ENCODE results near the gene SLC17A7. TPM values are rescaled to one million over a fixed set of nuclear protein-coding genes. Genes with fewer than 3 reads are reported as not detected.

SLC17A7 gene
- total and polyA plus RNA-seq, 4 donors: 0.15 to 4.7 (median 0.75) TPM

Other genes with a start within 250 kb of the SLC17A7 start
- 1 to 10 TPM; 3.0 to 4.6 TPM for gene SLC6A16, start 116.3 kb downstream of the SLC17A7 start, total RNA-seq
- 10 to 100 TPM in 1 of 2 donors, 1 to 10 TPM in 1; 2.4 to 12.9 TPM for gene SLC6A16, start 116.3 kb downstream of the SLC17A7 start, polyA plus RNA-seq
- 10 to 100 TPM; 18.3 to 40.1 TPM for gene CD37, start 106.1 kb downstream of the SLC17A7 start, total RNA-seq
- gene CD37, start 106.1 kb downstream of the SLC17A7 start, polyA plus RNA-seq: 10 to 100 TPM in 1 of 2 donors, 1 to 10 TPM in 1; 5.2 to 10.8 TPM
- gene TEAD2, start 79.1 kb downstream of the SLC17A7 start, total RNA-seq: 10 to 100 TPM; 41.3 to 48.8 TPM
- 10 to 100 TPM; 17.7 to 43.3 TPM for gene TEAD2, start 79.1 kb downstream of the SLC17A7 start, polyA plus RNA-seq
- gene DKKL1, start 77.7 kb downstream of the SLC17A7 start, total RNA-seq: under 1 TPM in 1 of 2 donors, not detected in 1; 0.69 TPM
- gene DKKL1, start 77.7 kb downstream of the SLC17A7 start, polyA plus RNA-seq: not detected
- gene KASH5, start 53.3 kb downstream of the SLC17A7 start, total RNA-seq: not detected
- gene KASH5, start 53.3 kb downstream of the SLC17A7 start, polyA plus RNA-seq: not detected
- not detected for gene PTH2, start 18.1 kb downstream of the SLC17A7 start, total RNA-seq
- gene PTH2, start 18.1 kb downstream of the SLC17A7 start, polyA plus RNA-seq: not detected
- gene GFY, start 16.1 kb downstream of the SLC17A7 start, total RNA-seq: not detected
- not detected for gene GFY, start 16.1 kb downstream of the SLC17A7 start, polyA plus RNA-seq
- gene PIH1D1, start 10.3 kb upstream of the SLC17A7 start, total RNA-seq: 10 to 100 TPM; 45.0 to 74.7 TPM
- gene PIH1D1, start 10.3 kb upstream of the SLC17A7 start, polyA plus RNA-seq: 100 to 1,000 TPM in 1 of 2 donors, 10 to 100 TPM in 1; 53.7 to 124 TPM
- 10 to 100 TPM; 17.1 to 23.7 TPM for gene ALDH16A1, start 11.7 kb upstream of the SLC17A7 start, total RNA-seq
- gene ALDH16A1, start 11.7 kb upstream of the SLC17A7 start, polyA plus RNA-seq: 10 to 100 TPM in 1 of 2 donors, 1 to 10 TPM in 1; 4.8 to 62.4 TPM
- gene FLT3LG, start 32.7 kb upstream of the SLC17A7 start, total RNA-seq: 10 to 100 TPM in 1 of 2 donors, 1 to 10 TPM in 1; 6.3 to 17.6 TPM
- gene FLT3LG, start 32.7 kb upstream of the SLC17A7 start, polyA plus RNA-seq: 10 to 100 TPM; 15.9 to 36.0 TPM
- gene RPL13A, start 46.1 kb upstream of the SLC17A7 start, total RNA-seq: 1,000 to 10,000 TPM; 1,716 to 1,917 TPM
- gene RPL13A, start 46.1 kb upstream of the SLC17A7 start, polyA plus RNA-seq: 1,000 to 10,000 TPM; 3,431 to 4,797 TPM
- 1,000 to 10,000 TPM; 1,366 to 1,509 TPM for gene RPS11, start 54.9 kb upstream of the SLC17A7 start, total RNA-seq
- 1,000 to 10,000 TPM; 4,943 to 7,722 TPM for gene RPS11, start 54.9 kb upstream of the SLC17A7 start, polyA plus RNA-seq
- 100 to 1,000 TPM; 204 to 287 TPM for gene FCGRT, start 71.1 kb upstream of the SLC17A7 start, total RNA-seq
- 100 to 1,000 TPM; 146 to 162 TPM for gene FCGRT, start 71.1 kb upstream of the SLC17A7 start, polyA plus RNA-seq
- gene RCN3, start 86.5 kb upstream of the SLC17A7 start, total RNA-seq: 10 to 100 TPM; 82.6 to 90.2 TPM
- gene RCN3, start 86.5 kb upstream of the SLC17A7 start, polyA plus RNA-seq: 100 to 1,000 TPM in 1 of 2 donors, 10 to 100 TPM in 1; 50.5 to 165 TPM
- 10 to 100 TPM; 38.8 to 40.5 TPM for gene NOSIP, start 139.0 kb upstream of the SLC17A7 start, total RNA-seq
- 100 to 1,000 TPM in 1 of 2 donors, 10 to 100 TPM in 1; 52.5 to 135 TPM for gene NOSIP, start 139.0 kb upstream of the SLC17A7 start, polyA plus RNA-seq
- gene PRRG2, start 139.8 kb upstream of the SLC17A7 start, total RNA-seq: 1 to 10 TPM in 1 of 2 donors, under 1 TPM in 1; 0.49 to 1.2 TPM
- gene PRRG2, start 139.8 kb upstream of the SLC17A7 start, polyA plus RNA-seq: 1 to 10 TPM in 1 of 2 donors, not detected in 1; 4.1 TPM
- 10 to 100 TPM; 20.2 to 31.3 TPM for gene PRR12, start 149.7 kb upstream of the SLC17A7 start, total RNA-seq
- 10 to 100 TPM in 1 of 2 donors, 1 to 10 TPM in 1; 2.6 to 10.1 TPM for gene PRR12, start 149.7 kb upstream of the SLC17A7 start, polyA plus RNA-seq
- 100 to 1,000 TPM; 139 to 167 TPM for gene RRAS, start 198.6 kb upstream of the SLC17A7 start, total RNA-seq
- gene RRAS, start 198.6 kb upstream of the SLC17A7 start, polyA plus RNA-seq: 100 to 1,000 TPM; 320 to 407 TPM
- 10 to 100 TPM; 53.0 to 54.5 TPM for gene SCAF1, start 200.7 kb upstream of the SLC17A7 start, total RNA-seq
- gene SCAF1, start 200.7 kb upstream of the SLC17A7 start, polyA plus RNA-seq: 10 to 100 TPM; 10.1 to 19.0 TPM
- gene IRF3, start 224.3 kb upstream of the SLC17A7 start, total RNA-seq: 10 to 100 TPM; 53.7 to 82.7 TPM
- gene IRF3, start 224.3 kb upstream of the SLC17A7 start, polyA plus RNA-seq: 100 to 1,000 TPM in 1 of 2 donors, 10 to 100 TPM in 1; 37.8 to 278 TPM
- 10 to 100 TPM in 1 of 2 donors, 1 to 10 TPM in 1; 9.9 to 14.0 TPM for gene BCL2L12, start 224.4 kb upstream of the SLC17A7 start, total RNA-seq
- 10 to 100 TPM in 1 of 2 donors, 1 to 10 TPM in 1; 5.8 to 16.4 TPM for gene BCL2L12, start 224.4 kb upstream of the SLC17A7 start, polyA plus RNA-seq
- 10 to 100 TPM; 76.5 to 88.3 TPM for gene PRMT1, start 235.7 kb upstream of the SLC17A7 start, total RNA-seq
- gene PRMT1, start 235.7 kb upstream of the SLC17A7 start, polyA plus RNA-seq: 100 to 1,000 TPM in 1 of 2 donors, 10 to 100 TPM in 1; 68.5 to 110 TPM
- 1 to 10 TPM in 1 of 2 donors, under 1 TPM in 1; 0.94 to 4.8 TPM for gene ADM5, start 248.1 kb upstream of the SLC17A7 start, total RNA-seq
- under 1 TPM; 0.13 to 0.63 TPM for gene ADM5, start 248.1 kb upstream of the SLC17A7 start, polyA plus RNA-seq
- gene CPT1C, start 249.6 kb upstream of the SLC17A7 start, total RNA-seq: 10 to 100 TPM in 1 of 2 donors, 1 to 10 TPM in 1; 6.5 to 24.4 TPM
- gene CPT1C, start 249.6 kb upstream of the SLC17A7 start, polyA plus RNA-seq: 1 to 10 TPM; 1.9 to 5.7 TPM

Measured in aorta (tissue), 4 donors.